HEK293 (cell line): ENCODE measurements around the gene MACF1.
A peak's percentile ranks its signal among the peaks of the same experiment; 100 is the strongest.
"Not testable (repeated sequence)": the region's sequence is repeated elsewhere in the genome, so short reads cannot be mapped to it uniquely, and the experiment has no call there.

Experiments
- CTCF ChIA-PET: fragments of 350-600 bp; formaldehyde crosslinking; extraction: SDS; loops from one replicate; lab custom pipeline; 2021; ENCODE audit warnings: antibody characterized with exemption; lab: Yijun Ruan, JAX
- POLR2A ChIA-PET: fragments of 300-600 bp; formaldehyde crosslinking; extraction: SDS; loops from one replicate; lab custom pipeline; 2020; ENCODE audit warnings: antibody characterized with exemption, inconsistent platforms; lab: Yijun Ruan, JAX
- H3K27ac ChIP-seq: fragments of 200-500 bp; sonication (Bioruptor generic); 2 replicates; pipeline ENCODE4 v1.5.1; 2014; ENCODE audit warnings: low read depth, low read length, control low read depth, inconsistent platforms; ENCODE audit errors: extremely low read depth
- H3K36me3 ChIP-seq, 2 experiments: fragments of 200-500 bp in 1 of 2; sonication (Bioruptor generic) in 1 of 2; 1 replicate in 1 of 2; 2 replicates in 1 of 2; pipeline ENCODE4 v1.5.1; 2014 to 2017; ENCODE audit warnings: inconsistent platforms in 2 of 2, low read length in 2 of 2; ENCODE audit not compliant: control insufficient read depth in 2 of 2, insufficient read depth in 1 of 2
- H3K4me1 ChIP-seq: fragments of 200-500 bp; sonication (Bioruptor generic); 2 replicates; pipeline ENCODE4 v1.5.1; 2014; ENCODE audit warnings: mild to moderate bottlenecking, low read length, inconsistent platforms; ENCODE audit not compliant: control insufficient read depth, insufficient read depth
- H3K4me3 ChIP-seq: 2 replicates; pipeline ENCODE4 v1.5.1; 2011; ENCODE audit warnings: low read depth, mild to moderate bottlenecking, control low read depth, low read length, moderate library complexity
- H3K9me3 ChIP-seq: fragments of 200-500 bp; sonication (Bioruptor generic); 2 replicates; pipeline ENCODE4 v1.5.1; 2014; ENCODE audit warnings: low read depth, low read length, inconsistent platforms; ENCODE audit not compliant: control insufficient read depth, insufficient read depth
- MZF1 ChIP-seq: fragments of 450-650 bp; formaldehyde crosslinking; IDR thresholded peaks from 2 replicates; pipeline ENCODE4 v1.5.1; 2017; ENCODE audit warnings: missing biosample characterization, missing genetic modification characterization, borderline replicate concordance
- SCRT2 ChIP-seq: fragments of 450-650 bp; formaldehyde crosslinking; IDR thresholded peaks from 2 replicates; pipeline ENCODE4 v1.5.1; 2016; ENCODE audit warnings: missing biosample characterization, missing genetic modification characterization
- WT1 ChIP-seq: fragments of 450-650 bp; formaldehyde crosslinking; IDR thresholded peaks from 2 replicates; pipeline ENCODE4 v1.5.1; 2016; ENCODE audit warnings: missing biosample characterization, missing genetic modification characterization
- ZNF10 ChIP-seq: fragments of 450-650 bp; formaldehyde crosslinking; IDR thresholded peaks from 2 replicates; pipeline ENCODE4 v1.5.1; 2017; ENCODE audit warnings: missing biosample characterization, missing genetic modification characterization
- ZNF112 ChIP-seq: fragments of 450-650 bp; formaldehyde crosslinking; IDR thresholded peaks from 2 replicates; pipeline ENCODE4 v1.5.0; 2017; ENCODE audit warnings: missing biosample characterization, missing genetic modification characterization
- ZNF16 ChIP-seq: fragments of 450-650 bp; formaldehyde crosslinking; IDR thresholded peaks from 2 replicates; pipeline ENCODE4 v1.5.1; 2016; ENCODE audit warnings: low read depth, missing biosample characterization, missing genetic modification characterization
- ZNF175 ChIP-seq: fragments of 450-650 bp; formaldehyde crosslinking; IDR thresholded peaks from 2 replicates; pipeline ENCODE4 v1.5.1; 2016; ENCODE audit warnings: missing biosample characterization, missing genetic modification characterization
- ZNF341 ChIP-seq: fragments of 450-650 bp; formaldehyde crosslinking; IDR thresholded peaks from 2 replicates; pipeline ENCODE4; 2016; ENCODE audit warnings: low read depth, missing biosample characterization, missing genetic modification characterization
- ZNF549 ChIP-seq: fragments of 450-650 bp; IDR thresholded peaks from 2 replicates; pipeline ENCODE4 v1.5.1; 2018; ENCODE audit warnings: missing biosample characterization, missing genetic modification characterization, mild to moderate bottlenecking, inconsistent platforms, moderate library complexity
- TF ChIP-seq, protein P1 (sequence below): fragments of 450-650 bp; formaldehyde crosslinking; IDR thresholded peaks from 2 replicates; pipeline ENCODE4 v1.5.1; 2016; ENCODE audit warnings: missing biosample characterization, missing genetic modification characterization
- TF ChIP-seq, protein P2 (sequence below): fragments of 450-650 bp; formaldehyde crosslinking; IDR thresholded peaks from 2 replicates; pipeline ENCODE4 v1.5.1; 2016; ENCODE audit warnings: missing biosample characterization, missing genetic modification characterization
- TF ChIP-seq, protein P3 (sequence below): fragments of 450-650 bp; formaldehyde crosslinking; IDR thresholded peaks from 2 replicates; pipeline ENCODE4 v1.5.1; 2017; ENCODE audit warnings: missing biosample characterization, mild to moderate bottlenecking, missing genetic modification characterization, moderate library complexity
- TF ChIP-seq, protein P4 (sequence below): fragments of 450-650 bp; formaldehyde crosslinking; IDR thresholded peaks from 2 replicates; pipeline ENCODE4 v1.5.1; 2016; ENCODE audit warnings: missing biosample characterization, missing genetic modification characterization

The MACF1 gene

DNA sequence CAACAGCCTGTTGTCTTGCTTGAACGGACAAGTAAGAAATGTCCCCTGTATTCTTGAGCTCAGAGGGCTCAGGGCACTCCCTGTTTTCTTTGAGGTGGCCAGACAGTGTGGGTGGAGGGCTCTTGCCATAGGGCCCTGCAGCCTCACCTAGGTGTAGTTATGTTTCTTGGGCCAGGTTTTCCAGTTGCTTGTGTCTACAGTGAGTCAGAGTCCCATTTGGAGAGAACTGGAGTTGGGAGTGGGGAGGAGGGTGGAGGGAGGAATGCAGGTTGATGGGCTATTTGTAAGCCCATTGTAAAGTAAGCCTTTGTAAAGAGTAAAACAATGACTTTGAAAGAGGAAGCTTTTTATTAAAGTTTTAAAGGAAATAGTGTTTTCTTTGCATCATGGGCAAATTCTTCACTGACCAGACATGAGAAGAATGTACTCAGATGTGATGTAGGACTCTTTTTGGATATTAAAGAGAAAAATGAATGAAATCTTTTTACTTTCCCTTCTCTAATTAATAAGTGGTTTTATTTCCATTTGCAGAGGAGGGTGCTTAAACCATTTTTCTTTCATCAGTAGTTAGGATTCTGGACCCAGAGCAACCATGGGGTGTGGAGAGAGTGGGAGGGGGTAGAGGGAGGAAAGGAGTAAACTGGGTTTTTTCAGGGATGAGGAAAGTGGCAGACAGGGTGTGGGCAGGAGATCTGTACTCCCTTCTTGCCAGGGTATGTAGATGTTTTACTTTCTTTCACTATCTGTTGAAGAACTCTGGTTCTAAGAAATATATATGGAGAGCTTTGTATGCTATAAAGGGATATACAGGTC is 45.1 kb upstream of the MACF1 start (continued):
- TF ChIP-seq, protein P1, sequence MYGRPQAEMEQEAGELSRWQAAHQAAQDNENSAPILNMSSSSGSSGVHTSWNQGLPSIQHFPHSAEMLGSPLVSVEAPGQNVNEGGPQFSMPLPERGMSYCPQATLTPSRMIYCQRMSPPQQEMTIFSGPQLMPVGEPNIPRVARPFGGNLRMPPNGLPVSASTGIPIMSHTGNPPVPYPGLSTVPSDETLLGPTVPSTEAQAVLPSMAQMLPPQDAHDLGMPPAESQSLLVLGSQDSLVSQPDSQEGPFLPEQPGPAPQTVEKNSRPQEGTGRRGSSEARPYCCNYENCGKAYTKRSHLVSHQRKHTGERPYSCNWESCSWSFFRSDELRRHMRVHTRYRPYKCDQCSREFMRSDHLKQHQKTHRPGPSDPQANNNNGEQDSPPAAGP (tag by site-specific recombination), result 0 out of 2 replicates have a peak, but pooled peaks have one; percentile 45
- TF ChIP-seq WT1 (tag by site-specific recombination) (peak; percentile 74; the same call in 1 of the 2 replicates), ZNF175 (tag by site-specific recombination) (no peak), ZNF16 (tag by site-specific recombination) (no peak)
- TF ChIP-seq, all 188 proteins: peak for 10

DNA sequence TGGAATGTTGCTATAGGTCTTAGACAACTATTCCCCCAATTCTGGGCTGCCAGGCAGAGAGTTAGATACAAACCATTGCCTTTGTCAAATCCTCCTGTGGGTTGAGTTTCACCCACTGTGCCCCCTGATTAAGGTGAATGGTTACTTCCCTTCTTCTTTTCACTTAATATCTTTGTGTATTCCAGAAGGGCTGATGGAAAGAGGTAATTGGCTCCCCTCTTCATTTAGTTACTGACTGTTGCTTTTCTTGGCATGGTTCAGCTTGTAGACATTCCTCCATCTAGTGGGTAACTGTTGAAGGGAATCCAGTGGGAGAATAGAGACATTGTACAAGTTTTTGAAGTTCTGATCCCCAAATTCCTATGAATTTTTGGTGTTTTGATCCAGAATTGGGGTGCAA is 43.8 kb upstream of the MACF1 start:
- Histone ChIP-seq H3K4me1 (peaks cover 25% of the 10 kb centered on the region), H3K9me3 (no peaks in the 10 kb centered on the region), H3K36me3 (no peaks in the 10 kb centered on the region)
- CTCF ChIA-PET, result no interaction called here
- no peak for TF ChIP-seq ZNF341 (tag by site-specific recombination)
- peak; percentile 78; the same call in 1 of the 2 replicates for TF ChIP-seq MZF1 (tag by site-specific recombination)
- TF ChIP-seq, protein P2, sequence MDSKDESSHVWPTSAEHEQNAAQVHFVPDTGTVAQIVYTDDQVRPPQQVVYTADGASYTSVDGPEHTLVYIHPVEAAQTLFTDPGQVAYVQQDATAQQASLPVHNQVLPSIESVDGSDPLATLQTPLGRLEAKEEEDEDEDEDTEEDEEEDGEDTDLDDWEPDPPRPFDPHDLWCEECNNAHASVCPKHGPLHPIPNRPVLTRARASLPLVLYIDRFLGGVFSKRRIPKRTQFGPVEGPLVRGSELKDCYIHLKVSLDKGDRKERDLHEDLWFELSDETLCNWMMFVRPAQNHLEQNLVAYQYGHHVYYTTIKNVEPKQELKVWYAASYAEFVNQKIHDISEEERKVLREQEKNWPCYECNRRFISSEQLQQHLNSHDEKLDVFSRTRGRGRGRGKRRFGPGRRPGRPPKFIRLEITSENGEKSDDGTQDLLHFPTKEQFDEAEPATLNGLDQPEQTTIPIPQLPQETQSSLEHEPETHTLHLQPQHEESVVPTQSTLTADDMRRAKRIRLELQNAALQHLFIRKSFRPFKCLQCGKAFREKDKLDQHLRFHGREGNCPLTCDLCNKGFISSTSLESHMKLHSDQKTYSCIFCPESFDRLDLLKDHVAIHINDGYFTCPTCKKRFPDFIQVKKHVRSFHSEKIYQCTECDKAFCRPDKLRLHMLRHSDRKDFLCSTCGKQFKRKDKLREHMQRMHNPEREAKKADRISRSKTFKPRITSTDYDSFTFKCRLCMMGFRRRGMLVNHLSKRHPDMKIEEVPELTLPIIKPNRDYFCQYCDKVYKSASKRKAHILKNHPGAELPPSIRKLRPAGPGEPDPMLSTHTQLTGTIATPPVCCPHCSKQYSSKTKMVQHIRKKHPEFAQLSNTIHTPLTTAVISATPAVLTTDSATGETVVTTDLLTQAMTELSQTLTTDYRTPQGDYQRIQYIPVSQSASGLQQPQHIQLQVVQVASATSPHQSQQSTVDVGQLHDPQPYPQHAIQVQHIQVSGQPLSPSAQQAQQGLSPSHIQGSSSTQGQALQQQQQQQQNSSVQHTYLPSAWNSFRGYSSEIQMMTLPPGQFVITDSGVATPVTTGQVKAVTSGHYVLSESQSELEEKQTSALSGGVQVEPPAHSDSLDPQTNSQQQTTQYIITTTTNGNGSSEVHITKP (tag by site-specific recombination), result peak; percentile 87
- peak; percentile 65; the same call in 1 of the 2 replicates for TF ChIP-seq ZNF10 (tag by site-specific recombination)
- TF ChIP-seq ZNF112 (tag by site-specific recombination), result no peak
- peak; percentile 74 for TF ChIP-seq SCRT2 (tag by site-specific recombination)
- TF ChIP-seq, all 188 proteins: peak for 4
- Histone ChIP-seq H3K27ac (no peak overlapping the region), H3K4me3 (no peak overlapping the region)
- POLR2A ChIA-PET, result interaction anchor here (0.6 kb wide), 1 partner anchor 25 kb away, joined by 3 read pairs; no protein-coding TSS in a partner anchor

DNA sequence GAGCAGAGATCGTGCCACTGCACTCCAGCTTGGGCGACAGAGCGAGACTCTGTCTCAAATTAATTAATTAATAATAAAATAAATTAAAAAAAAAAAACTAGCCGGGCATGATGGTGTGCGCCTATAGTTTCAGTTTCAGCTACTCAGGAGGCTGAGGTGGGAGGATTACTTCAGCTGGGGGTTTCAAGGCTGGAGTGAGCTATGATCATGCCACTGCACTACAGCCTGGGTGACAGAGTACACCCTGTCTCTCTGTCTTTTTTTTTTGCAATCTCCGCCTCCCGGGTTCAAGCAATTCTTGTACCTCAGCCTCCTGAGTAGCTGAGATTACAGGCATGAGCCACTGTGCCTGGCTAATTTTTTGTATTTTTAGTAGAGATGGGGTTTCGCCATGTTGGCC is 42.7 kb upstream of the MACF1 start:
- H3K9me3 ChIP-seq, POLR2A ChIA-PET, H3K36me3 ChIP-seq, H3K27ac ChIP-seq, H3K4me3 ChIP-seq: not testable (repeated sequence)
- peaks cover 25% of the 10 kb centered on the region for H3K4me1 ChIP-seq
- CTCF ChIA-PET, result interaction anchor here (0.6 to 1.2 kb wide), 5 partner anchors 9 to 110 kb away, joined by 3 to 4 read pairs (median 3); no protein-coding TSS in a partner anchor

DNA sequence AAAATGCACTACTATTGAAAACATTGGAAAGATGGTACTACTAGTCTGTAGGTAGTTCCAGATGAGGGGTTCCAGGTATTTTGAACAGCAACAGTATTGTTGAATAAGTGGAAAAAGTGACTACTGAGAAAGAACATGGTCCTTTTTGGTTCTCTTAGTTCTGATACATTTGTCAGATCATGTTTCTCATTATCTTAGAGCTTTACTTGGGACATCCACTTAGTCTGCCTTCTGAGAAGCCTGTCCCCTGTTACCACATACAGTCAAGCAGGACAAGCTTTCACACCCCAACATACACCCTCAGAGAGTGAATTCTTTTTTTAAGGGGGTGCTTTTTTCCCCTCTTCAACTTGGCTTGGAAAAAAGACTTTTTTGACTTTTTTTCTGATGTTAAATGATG is 41.0 kb upstream of the MACF1 start:
- ChIA-PET CTCF (interaction anchor here (1.4 to 1.6 kb wide), 2 partner anchors 31 to 65 kb away, joined by 5 read pairs; no protein-coding TSS in a partner anchor), POLR2A (interaction anchor here (1.5 kb wide), 1 partner anchor 20 kb away, joined by 4 read pairs; no protein-coding TSS in a partner anchor)
- no peaks in the 10 kb centered on the region for H3K36me3 ChIP-seq
- no peak overlapping the region for H3K27ac ChIP-seq
- no peak for TF ChIP-seq MZF1 (tag by site-specific recombination)
- TF ChIP-seq, protein P3, sequence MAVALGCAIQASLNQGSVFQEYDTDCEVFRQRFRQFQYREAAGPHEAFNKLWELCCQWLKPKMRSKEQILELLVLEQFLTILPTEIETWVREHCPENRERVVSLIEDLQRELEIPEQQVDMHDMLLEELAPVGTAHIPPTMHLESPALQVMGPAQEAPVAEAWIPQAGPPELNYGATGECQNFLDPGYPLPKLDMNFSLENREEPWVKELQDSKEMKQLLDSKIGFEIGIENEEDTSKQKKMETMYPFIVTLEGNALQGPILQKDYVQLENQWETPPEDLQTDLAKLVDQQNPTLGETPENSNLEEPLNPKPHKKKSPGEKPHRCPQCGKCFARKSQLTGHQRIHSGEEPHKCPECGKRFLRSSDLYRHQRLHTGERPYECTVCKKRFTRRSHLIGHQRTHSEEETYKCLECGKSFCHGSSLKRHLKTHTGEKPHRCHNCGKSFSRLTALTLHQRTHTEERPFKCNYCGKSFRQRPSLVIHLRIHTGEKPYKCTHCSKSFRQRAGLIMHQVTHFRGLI, result no peak
- TF ChIP-seq, protein P4, sequence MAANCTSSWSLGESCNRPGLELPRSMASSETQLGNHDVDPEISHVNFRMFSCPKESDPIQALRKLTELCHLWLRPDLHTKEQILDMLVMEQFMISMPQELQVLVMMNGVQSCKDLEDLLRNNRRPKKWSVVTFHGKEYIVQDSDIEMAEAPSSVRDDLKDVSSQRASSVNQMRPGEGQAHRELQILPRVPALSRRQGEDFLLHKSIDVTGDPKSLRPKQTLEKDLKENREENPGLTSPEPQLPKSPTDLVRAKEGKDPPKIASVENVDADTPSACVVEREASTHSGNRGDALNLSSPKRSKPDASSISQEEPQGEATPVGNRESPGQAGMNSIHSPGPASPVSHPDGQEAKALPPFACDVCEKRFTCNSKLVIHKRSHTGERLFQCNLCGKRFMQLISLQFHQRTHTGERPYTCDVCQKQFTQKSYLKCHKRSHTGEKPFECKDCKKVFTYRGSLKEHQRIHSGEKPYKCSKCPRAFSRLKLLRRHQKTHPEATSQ (tag by site-specific recombination), result no peak
- no peak for TF ChIP-seq ZNF549
- TF ChIP-seq, all 188 proteins: peak for 0
- Histone ChIP-seq H3K4me1 (peaks cover 21% of the 10 kb centered on the region), H3K4me3 (no peak overlapping the region), H3K9me3 (no peaks in the 10 kb centered on the region)
